Hematopoietic multipotent progenitor cell treated with erythropoietin and hydrocortisone succinate and interleukin-3 and kit ligand, for 4 days (in vitro differentiated cells): ENCODE data around the gene MROH9.

Experiments
- DNase-seq: peaks from one replicate; pipeline ENCODE4 v3.0.0-alpha.2; 2015

The MROH9 gene

DNA sequence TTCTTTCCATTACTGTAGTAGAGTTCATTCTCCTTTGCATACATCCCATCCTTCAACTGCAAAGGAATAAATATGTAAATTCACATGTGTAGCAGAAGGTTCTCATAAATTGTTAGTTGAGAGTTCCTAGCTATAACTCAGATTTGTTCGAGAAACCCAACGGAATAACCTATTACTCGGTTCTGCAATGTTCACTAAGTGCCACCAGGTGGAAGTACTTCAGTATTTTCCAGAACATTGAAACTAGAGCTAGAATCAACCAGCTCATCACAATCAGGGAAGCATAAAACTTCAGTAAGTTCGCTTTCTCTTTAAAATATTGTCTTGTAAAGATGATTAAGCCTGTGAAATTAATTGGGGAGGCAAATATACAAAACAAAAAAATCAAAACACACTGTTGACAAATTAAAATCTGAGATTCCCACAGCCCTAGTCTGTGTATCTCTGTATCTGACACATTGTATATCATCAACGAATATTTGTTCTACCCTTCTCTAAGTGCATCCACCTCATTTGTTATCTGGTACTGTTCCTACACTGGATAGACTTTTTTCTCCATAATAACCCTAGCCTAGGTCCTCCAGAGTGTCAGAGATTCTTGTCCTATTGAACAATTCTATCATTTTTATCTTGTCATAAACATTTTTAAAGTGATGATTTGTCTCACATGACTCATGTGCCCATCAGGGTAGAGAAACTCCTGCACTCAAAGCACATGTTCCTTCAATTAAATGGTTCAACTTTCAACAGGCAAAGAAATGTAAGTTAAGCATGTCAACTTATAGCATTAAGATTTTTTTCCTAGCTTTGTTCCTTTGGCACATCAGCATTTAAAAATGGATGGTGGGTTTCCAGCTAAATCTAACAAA lies 31.9 kb downstream of the MROH9 start:
- DNase-seq = peak; percentile 60

- DNase-seq = no peak
Measured at GRCh38 chr1:170970256-170970655, 34.9 kb downstream of the MROH9 start.

GRCh38 chr1:170978371-170978910 lies 43.1 kb downstream of the MROH9 start:
- DNase-seq = no peak

GRCh38 chr1:170985406-170985805 lies 50.1 kb downstream of the MROH9 start:
- DNase-seq = no peak

DNA sequence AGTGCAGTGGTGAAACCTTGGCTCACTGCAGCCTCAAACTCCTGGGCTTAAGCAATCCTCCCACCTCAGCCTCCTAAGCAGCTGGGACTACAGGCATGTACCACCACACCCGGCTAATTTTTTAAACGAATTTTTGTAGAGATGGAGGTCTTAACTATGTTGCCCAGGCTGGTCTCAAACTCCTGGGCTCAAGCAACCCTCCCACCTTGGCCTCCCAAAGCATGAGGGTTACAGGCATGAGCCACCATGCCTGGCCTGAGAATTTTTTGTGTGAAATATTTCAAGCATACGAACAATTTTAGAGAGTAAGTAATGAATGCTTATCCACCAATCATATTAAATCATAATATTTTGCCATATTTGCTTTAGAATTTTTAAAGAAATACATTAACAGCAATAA lies 51.6 kb downstream of the MROH9 start:
- no peak for DNase-seq

DNA sequence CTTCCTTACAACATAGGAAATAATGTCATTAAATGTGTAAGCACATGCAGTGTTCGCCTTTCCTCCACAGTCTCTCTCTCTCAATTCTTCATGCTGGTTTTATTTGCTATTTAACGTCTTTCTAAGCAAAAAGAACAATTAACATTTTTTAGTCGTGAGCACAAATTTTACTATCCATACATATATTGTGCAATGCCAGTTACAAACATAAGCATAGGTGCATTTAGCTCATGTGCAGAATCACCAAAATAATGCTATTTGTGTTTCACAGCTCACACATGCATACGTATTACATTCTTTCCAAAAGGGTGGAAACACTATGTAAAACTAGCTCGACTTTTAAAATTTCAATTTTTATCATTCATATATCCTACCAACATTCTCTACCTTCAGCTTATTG lies 52.1 kb downstream of the MROH9 start:
- no peak for DNase-seq

GRCh38 chr1:170993151-170993550 lies 57.8 kb downstream of the MROH9 start:
- DNase-seq = no peak

- no peak for DNase-seq
Measured at GRCh38 chr1:170993717-170994116, 58.4 kb downstream of the MROH9 start.

- DNase-seq = no peak
Measured at GRCh38 chr1:171014880-171015279, 79.5 kb downstream of the MROH9 start.

DNA sequence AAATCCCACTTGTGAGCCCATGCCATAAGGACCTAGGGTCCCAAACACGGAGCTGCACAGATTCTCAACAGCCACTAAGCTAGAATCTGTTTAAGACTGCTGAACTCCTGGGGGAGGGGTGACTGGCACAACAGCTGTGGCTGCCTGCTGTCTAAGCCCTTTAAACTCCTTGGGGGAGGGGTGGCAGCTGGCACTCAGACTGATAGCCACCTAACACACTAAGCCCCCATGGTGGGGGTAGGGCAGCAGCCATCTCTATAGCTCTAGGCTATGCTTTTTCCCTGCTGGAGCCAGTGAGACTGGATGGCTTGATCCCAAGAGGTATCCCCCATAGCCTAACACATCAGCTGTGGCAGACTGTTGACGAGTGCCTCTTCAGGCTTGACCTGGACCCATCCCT lies 82.1 kb downstream of the MROH9 start:
- DNase-seq = no peak

- DNase-seq = no peak
Measured at GRCh38 chr1:171019971-171020370, 84.6 kb downstream of the MROH9 start.

DNA sequence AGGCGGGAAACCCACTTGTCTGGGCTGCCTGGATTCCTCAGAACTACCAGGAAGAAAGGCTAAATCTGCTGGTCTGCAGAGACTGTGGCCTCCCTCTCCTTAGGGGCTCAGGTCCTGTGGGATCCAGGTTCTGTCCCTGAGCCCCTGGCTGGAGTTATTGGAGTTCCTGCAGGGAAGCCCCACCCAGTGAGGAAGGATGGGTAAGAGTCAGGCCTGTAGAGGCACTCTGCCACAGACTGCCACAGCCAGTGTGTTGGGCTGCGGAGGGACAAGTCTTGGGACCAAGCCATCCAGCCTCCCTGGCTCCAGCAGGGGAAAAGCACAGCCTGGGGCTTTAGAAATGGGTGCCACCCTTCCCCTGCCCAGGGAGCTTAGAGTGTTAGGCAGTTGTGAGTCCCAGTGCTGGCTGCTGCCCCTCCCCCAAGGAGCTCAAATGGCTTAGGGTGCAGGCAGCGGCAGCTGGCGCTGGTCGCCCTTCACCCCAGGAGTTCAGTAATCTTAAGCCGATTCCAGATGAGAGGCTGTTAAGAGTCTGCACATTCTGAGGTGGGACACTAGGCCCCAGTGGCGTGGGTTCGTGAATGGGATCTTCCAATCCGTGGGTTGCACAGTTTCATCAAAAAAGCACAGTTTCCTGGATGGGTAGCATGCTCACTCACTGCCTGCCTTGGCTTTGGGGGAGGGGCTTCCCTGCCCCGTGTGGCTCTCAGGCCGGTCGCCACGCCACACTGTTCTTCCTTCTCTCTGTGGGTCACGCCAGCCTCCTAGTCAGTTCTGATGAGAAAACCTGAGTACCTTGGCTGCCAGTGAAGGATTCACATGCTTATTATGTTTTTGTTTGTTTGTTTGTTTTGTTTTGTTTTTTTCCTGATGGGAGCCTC lies 97.7 kb downstream of the MROH9 start:
- no peak for DNase-seq

DNA sequence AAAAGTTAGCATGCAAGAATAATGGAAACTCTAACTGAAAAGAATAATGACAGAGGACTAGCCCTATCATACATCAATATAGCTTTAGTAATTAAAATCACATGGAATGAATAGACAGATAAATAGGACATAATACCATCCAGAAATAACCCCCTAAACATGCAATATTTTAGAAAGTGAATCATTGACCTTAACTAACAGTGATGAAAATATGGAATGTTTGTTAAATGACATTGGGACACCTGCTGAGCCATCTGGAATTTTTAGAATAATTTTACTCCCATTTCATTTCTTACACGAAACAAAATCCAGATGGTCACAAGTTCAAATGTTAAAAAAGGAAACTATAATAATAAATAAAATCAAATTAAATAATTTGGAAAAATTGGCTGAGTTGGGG lies 102.3 kb downstream of the MROH9 start:
- no peak for DNase-seq

DNA sequence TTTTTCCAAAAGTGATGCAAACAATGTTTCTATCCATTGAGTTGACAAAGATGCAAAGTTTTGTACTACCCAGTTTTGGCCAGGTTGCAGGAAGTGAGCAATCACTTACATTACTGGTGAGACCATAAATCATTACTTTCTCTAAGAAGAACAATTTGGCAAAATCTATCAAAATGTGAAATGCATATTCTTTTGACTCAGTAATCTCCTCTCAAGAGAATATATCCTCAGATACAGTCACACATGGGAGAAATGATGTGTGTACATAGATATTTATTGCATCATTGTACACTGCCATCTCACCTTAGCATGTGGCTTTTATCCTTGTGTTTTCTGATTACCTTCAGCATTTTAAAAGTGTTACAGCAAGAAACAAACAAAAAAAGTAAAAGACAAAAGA lies 103.0 kb downstream of the MROH9 start:
- no peak for DNase-seq

- DNase-seq = no peak
Measured at GRCh38 chr1:171048014-171048413, 112.7 kb downstream of the MROH9 start.

DNA sequence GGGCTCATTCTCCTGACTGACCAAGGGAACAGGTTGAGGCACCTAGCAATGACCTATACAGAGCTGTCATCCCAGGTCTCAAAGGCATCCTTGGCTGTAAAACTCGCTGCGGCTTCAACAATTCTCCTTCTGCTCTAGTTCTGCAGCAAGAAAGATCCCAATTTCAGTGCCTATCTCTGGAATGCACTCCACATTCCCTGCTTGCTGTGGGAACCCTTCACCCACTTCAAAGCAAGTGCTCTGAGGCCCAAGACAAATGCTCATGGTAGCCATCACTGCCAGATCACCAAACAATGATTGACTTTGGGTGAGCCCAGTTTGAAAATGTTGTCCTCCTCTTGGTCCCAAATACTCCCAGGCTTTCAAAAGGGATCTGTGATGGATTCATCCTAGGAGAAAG lies 117.6 kb downstream of the MROH9 start:
- DNase-seq = no peak

- DNase-seq = no peak
Measured at GRCh38 chr1:171055966-171056643, 120.8 kb downstream of the MROH9 start.

DNA sequence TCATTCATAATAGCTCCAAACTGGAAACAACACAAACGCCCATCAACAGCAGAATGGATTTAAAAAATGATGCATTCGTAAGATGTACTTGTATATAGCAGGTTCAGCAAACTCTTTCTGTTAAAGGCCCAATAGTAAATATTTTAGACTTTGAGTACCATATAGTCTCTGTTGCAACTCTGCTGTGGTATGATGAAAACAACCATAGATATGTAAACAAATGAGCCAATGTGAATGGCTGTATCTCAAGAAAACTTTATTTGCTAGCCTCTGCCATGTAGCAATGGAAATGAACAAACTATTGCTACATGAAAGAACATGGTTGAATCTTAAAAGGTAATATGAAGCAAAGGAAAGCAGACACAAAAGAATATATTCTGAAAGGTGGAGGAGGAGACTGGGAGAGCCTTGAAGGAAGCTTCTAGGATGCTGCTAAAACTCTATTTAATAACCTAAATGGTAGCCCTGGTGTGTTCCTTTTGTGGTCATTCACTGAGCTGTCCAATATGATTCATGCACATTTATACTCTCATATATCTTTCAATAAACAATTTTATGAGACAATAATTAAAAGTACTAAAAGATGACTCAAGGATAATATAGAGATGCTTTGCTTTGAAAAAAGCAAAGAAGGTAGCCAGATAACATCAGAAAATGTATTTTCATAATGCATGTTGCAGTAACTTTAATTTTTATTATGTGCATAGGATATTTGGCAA lies 126.2 kb downstream of the MROH9 start:
- DNase-seq = no peak

DNA sequence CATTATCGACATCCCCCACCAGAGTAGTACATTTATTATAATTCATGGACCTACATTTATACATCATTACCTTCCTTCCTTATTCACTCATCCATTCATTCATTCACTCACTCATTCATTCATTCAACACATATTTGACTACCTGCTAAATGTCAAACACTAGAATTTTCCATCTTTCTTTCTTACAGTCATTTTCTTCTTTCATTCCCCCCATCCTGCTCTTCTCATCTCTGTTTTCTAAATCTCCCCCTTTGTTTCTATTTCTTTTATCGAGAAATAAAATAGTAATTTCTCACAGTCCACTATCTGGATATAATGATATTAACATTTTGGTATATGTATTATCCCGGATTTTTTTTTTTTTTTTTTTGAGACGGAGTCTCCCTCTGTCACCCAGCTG lies 127.6 kb downstream of the MROH9 start:
- no peak for DNase-seq

DNA sequence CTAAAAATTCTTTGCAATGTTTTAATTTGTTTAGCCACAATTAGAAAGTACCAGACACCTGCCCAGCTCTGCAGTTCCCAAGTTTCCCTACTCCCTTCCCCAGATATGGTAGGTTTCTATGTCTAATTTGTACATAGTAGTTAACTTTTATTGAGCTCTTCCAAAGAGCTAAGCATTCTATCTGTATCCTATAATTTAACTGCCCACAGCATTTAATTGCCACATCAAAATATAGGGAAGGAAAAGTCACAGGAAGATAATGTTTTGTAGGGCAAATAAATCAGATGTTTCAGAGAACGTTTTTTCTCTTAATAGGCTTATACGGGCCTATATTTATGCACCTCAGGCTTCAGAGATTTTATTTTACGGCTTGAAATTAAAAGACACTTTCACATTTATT lies 139.7 kb downstream of the MROH9 start:
- DNase-seq = no peak

DNA sequence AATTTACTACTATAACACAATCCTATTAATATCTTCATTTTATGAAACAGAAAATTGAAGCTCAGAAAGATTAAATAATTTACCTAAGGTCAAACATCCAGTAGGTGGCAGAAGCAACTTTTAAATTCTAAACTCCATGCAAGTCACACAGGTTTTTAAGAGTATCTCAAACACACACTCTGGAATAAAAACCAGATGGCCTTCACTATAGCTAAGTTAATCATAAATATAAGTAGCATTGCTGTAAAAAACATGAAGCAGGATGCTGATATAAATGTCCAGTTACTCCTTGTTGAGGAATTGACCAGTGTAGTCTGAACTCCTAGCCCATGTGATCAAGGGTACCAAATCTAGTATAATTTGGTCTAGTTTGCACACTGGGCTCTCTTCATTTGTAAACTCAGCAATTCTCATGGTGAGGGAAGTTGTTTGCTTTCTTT lies 146.0 kb downstream of the MROH9 start:
- peak; percentile 38 for DNase-seq

DNA sequence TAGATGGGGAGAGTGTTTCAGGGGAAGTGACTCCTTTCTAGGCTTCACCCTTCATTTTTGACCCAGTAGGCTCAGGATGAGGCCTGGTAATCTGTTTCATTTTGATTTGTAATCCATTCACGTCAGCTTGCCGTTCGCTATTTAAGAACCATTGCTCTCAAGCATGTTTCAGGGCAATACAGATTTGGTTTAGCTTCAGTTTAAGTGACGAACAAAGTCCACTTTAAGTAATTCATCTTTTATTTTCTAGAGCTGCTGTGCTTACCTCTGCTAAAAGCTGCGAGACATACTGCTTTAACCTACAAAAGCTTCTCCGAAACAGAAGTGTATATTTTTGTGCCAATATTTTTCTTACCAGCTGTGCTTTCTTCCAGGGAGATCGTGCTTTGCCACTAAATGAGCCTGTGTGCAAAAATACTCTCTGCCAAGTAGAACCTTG lies 146.4 kb downstream of the MROH9 start:
- no peak for DNase-seq
